ENCODE results near the gene TNFSF11. TPM values are rescaled to one million over a fixed set of nuclear protein-coding genes. Genes with fewer than 3 reads are reported as not detected.

Gene TNFSF11
- total RNA-seq, 1 experiment from 2014 or later: 3.5 TPM

GRCh38 chr13:42545842-42546241 lies 28.1 kb upstream of the TNFSF11 start:
- DNase-seq: no peak
- TF ChIP-seq CTCF (conservative IDR thresholded peaks at IDR 0.05): no peak

More at GRCh38 chr13:42545842-42546241, 28.1 kb upstream of the TNFSF11 start:
- H3K36me3 Mint-ChIP-seq (ENCODE audit: insufficient read depth in 1 of 3, low read depth in 3 of 3): no peaks in the 10 kb centered on the region
- no peak overlapping the region; a peak in 1 of 7 replicates for H3K27ac Mint-ChIP-seq
- Histone ChIP-seq H3K79me2 (ENCODE audit: insufficient read depth, low read length) (no peaks in the 10 kb centered on the region), H4K8ac (replicated peaks; ENCODE audit: insufficient read length, low read depth, low read length) (no peak overlapping the region), H3T11ph (ENCODE audit: low read length) (no peak overlapping the region), H3K23ac (ENCODE audit: insufficient read length, low read depth, low read length) (no peak overlapping the region), H4K5ac (ENCODE audit: insufficient read length, low read depth, low read length) (no peak overlapping the region), H3K9me3 (ENCODE audit: control insufficient read depth, low read depth, low read length) (no peaks in the 10 kb centered on the region), H4K91ac (ENCODE audit: insufficient read length, low read depth, low read length) (no peak overlapping the region), H3K56ac (ENCODE audit: insufficient read length, low read depth, low read length) (no peak overlapping the region), H2BK20ac (ENCODE audit: low read depth, low read length, poor library complexity, severe bottlenecking) (no peak overlapping the region), H3K23me2 (ENCODE audit: insufficient read length, low read depth, low read length, poor library complexity, severe bottlenecking) (no peaks in the 10 kb centered on the region), H3K4ac (ENCODE audit: low read depth, low read length) (no peak overlapping the region), H2BK120ac (ENCODE audit: low read depth, low read length, poor library complexity, severe bottlenecking) (no peak overlapping the region), H2AFZ (ENCODE audit: low read length) (no peak overlapping the region), H2BK12ac (ENCODE audit: insufficient read length, low read depth, low read length) (no peak overlapping the region), H3K4me1 (ENCODE audit: insufficient read depth, low read length) (no peaks in the 10 kb centered on the region), H4K20me1 (ENCODE audit: control insufficient read depth, insufficient read depth, insufficient read length) (no peaks in the 10 kb centered on the region), H3K79me1 (ENCODE audit: insufficient read depth, low read depth, low read length, poor library complexity, severe bottlenecking) (no peaks in the 10 kb centered on the region), H3K14ac (ENCODE audit: insufficient read depth, low read length) (no peak overlapping the region), H2BK5ac (ENCODE audit: insufficient read length, low read length) (no peak overlapping the region), H3K27ac (ENCODE audit: insufficient read length, low read depth, low read length) (no peak overlapping the region), H3K9ac (ENCODE audit: extremely low read depth, insufficient read length, low read length) (no peak overlapping the region), H2AK5ac (ENCODE audit: insufficient read length, low read length) (no peak overlapping the region), H3K18ac (ENCODE audit: insufficient read length, low read depth, low read length) (no peak overlapping the region), H2BK15ac (ENCODE audit: low read depth, low read length) (no peak overlapping the region), H3K27me3 (ENCODE audit: insufficient read depth, low read length) (no peaks in the 10 kb centered on the region), H3K4me2 (ENCODE audit: insufficient read depth, insufficient read length, low read length) (no peak overlapping the region)
- no peaks in the 10 kb centered on the region for H3K9me3 Mint-ChIP-seq
- H3K4me3 Mint-ChIP-seq: no peak overlapping the region
- WGBS (ENCODE audit: extremely low coverage, insufficient read length, low lambda C conversion rate): no CpG with 5 or more reads among the region's 3 CpGs
- peaks cover 23 to 24% of the 10 kb centered on the region in 2 experiments for H3K4me1 Mint-ChIP-seq
- H3K27me3 Mint-ChIP-seq (ENCODE audit: low read depth): 0 out of 2 replicates have a peak, but pooled peaks cover 3% of the 10 kb centered on the region
